Ishikawa (cell line): ENCODE measurements around the gene ZNF594.

Experiments used
- CEBPB ChIP-seq: IDR thresholded peaks from 2 replicates; pipeline ENCODE4 v1.6.1; 2012
- CREB1 ChIP-seq: IDR thresholded peaks from 2 replicates; pipeline ENCODE4 v1.6.1; 2012; ENCODE audit warnings: low read depth
- EGR1 ChIP-seq: IDR thresholded peaks from 2 replicates; pipeline ENCODE4 v1.6.1; 2012
- EP300 ChIP-seq: IDR thresholded peaks from 2 replicates; pipeline ENCODE4 v1.6.1; 2012; ENCODE audit warnings: borderline replicate concordance
- FOXM1 ChIP-seq: IDR thresholded peaks from 2 replicates; pipeline ENCODE4 v1.6.1; 2012; ENCODE audit warnings: low read depth, borderline replicate concordance
- NFIC ChIP-seq: IDR thresholded peaks from 2 replicates; pipeline ENCODE4 v1.6.1; 2012
- RAD21 ChIP-seq: IDR thresholded peaks from 2 replicates; pipeline ENCODE4 v1.6.1; 2012; ENCODE audit warnings: low read depth
- TAF1 ChIP-seq: IDR thresholded peaks from 2 replicates; pipeline ENCODE4 v1.6.1; 2012; ENCODE audit warnings: low read depth, mild to moderate bottlenecking
- TCF12 ChIP-seq: IDR thresholded peaks from 2 replicates; pipeline ENCODE4 v1.6.1; 2012; ENCODE audit warnings: low read depth
- TEAD4 ChIP-seq: IDR thresholded peaks from 2 replicates; pipeline ENCODE4 v1.6.1; 2012
- YY1 ChIP-seq: IDR thresholded peaks from 2 replicates; pipeline ENCODE4 v1.6.1; 2012; ENCODE audit warnings: low read depth
- ZBTB7A ChIP-seq: IDR thresholded peaks from 2 replicates; pipeline ENCODE4 v1.6.1; 2012; ENCODE audit warnings: low read depth
- TF ChIP-seq, protein P1 (sequence below): IDR thresholded peaks from 2 replicates; pipeline ENCODE4 v1.6.1; 2012
- TF ChIP-seq, protein P2 (sequence below): IDR thresholded peaks from 2 replicates; pipeline ENCODE4 v1.6.1; 2012; ENCODE audit warnings: low read depth, mild to moderate bottlenecking
- TF ChIP-seq, protein P3 (sequence below): IDR thresholded peaks from 2 replicates; pipeline ENCODE4 v1.6.1; 2012

The ZNF594 gene

DNA sequence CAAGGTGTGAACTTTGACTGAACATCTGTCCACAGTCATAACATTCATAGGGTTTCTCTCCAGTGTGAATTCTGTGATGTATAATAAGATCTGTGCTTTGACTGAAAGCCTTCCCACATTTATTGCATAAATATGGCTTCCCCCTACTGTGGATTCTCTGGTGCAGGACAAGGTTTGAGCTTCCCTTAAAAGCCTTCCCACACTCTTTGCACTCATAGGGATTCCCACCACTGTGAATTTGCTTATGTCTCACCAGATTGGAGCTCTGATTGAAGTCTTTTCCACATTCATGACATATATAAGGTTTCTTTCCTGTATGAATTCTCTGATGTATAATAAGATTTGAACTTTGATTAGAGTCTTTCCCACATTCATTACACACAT lies 8.3 kb downstream of the ZNF594 start:
- TF ChIP-seq CEBPB (no peak), RAD21 (no peak), EGR1 (no peak), TAF1 (no peak), FOXM1 (no peak), ZBTB7A (no peak), CREB1 (no peak), TCF12 (no peak), EP300 (no peak), TEAD4 (no peak)
- TF ChIP-seq, protein P1, sequence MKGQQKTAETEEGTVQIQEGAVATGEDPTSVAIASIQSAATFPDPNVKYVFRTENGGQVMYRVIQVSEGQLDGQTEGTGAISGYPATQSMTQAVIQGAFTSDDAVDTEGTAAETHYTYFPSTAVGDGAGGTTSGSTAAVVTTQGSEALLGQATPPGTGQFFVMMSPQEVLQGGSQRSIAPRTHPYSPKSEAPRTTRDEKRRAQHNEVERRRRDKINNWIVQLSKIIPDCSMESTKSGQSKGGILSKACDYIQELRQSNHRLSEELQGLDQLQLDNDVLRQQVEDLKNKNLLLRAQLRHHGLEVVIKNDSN: no peak

DNA sequence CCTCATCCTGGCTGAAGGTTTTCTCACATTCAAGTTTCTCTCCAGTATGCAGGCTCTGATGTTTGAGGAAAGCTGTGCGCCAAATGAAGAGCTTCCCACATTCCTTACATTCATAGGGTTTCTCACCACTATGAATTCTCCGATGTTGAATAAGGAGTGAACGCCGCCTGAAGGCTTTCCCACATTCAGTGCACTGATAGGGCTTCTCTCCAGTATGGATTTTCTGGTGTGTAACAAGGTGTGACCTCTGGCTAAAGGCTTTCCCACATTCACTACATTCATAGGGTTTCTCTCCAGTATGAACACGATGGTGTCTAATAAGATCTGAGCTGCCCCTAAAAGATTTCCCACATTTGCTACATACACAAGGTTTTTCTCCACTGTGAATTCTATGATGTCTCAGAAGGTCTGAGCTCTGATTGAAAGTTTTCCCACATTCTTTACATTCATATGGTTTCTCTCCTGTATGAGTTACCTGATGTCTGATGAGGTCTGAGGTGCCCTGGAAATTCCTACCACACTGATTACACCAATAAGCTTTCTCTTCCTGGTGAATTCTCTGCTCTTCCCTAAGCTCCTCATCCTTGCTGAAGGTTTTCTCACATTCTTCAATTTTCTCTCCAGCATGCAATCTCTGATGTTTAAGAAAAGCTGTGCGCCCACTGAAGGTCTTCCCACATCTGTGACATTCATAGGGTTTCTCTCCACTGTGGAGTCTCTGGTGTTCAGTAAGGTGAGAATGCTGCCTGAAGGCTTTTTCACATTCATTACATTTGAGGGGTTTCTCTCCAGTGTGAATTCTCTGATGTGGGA lies 8.9 kb downstream of the ZNF594 start:
- TF ChIP-seq, protein P2, sequence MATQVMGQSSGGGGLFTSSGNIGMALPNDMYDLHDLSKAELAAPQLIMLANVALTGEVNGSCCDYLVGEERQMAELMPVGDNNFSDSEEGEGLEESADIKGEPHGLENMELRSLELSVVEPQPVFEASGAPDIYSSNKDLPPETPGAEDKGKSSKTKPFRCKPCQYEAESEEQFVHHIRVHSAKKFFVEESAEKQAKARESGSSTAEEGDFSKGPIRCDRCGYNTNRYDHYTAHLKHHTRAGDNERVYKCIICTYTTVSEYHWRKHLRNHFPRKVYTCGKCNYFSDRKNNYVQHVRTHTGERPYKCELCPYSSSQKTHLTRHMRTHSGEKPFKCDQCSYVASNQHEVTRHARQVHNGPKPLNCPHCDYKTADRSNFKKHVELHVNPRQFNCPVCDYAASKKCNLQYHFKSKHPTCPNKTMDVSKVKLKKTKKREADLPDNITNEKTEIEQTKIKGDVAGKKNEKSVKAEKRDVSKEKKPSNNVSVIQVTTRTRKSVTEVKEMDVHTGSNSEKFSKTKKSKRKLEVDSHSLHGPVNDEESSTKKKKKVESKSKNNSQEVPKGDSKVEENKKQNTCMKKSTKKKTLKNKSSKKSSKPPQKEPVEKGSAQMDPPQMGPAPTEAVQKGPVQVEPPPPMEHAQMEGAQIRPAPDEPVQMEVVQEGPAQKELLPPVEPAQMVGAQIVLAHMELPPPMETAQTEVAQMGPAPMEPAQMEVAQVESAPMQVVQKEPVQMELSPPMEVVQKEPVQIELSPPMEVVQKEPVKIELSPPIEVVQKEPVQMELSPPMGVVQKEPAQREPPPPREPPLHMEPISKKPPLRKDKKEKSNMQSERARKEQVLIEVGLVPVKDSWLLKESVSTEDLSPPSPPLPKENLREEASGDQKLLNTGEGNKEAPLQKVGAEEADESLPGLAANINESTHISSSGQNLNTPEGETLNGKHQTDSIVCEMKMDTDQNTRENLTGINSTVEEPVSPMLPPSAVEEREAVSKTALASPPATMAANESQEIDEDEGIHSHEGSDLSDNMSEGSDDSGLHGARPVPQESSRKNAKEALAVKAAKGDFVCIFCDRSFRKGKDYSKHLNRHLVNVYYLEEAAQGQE: no peak
- TF ChIP-seq, protein P1: peak; percentile 11; the same call in 1 of the 2 replicates

DNA sequence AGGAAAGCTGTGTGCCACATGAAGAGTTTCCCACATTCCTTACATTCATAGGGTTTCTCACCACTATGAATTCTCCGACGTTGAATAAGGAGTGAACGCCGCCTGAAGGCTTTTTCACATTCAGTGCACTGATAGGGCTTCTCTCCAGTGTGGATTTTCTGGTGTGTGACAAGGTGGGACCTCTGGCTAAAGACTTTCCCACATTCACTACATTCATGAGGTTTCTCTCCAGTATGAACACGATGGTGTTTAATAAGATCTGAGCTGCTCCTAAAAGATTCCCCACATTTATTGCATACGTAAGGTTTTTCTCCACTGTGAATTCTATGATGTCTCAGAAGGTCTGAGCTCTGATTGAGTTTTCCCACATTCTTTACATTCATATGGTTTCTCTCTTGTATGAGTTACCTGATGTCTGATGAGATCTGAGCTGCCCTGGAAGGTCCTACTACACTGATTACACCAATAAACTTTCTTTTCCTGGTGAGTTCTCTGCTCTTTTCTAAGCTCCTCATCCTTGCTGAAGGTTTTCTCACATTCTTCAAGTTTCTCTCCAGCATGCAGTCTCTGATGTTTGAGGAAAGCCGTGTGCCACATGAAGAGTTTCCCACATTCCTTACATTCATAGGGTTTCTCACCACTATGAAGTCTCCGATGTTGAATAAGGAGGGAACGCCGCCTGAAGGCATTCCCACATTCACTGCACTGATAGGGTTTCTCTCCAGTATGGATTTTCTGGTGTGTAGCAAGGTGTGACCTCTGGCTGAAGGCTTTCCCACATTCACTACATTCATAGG lies 10.0 kb downstream of the ZNF594 start:
- TF ChIP-seq TAF1: no peak
- no peak for TF ChIP-seq CREB1
- TF ChIP-seq TEAD4: peak; percentile 47; the same call in 1 of the 2 replicates
- TF ChIP-seq, protein P2: no peak
- TF ChIP-seq TCF12: peak; percentile 18; the same call in 1 of the 2 replicates
- TF ChIP-seq YY1: no peak
- no peak for TF ChIP-seq FOXM1

DNA sequence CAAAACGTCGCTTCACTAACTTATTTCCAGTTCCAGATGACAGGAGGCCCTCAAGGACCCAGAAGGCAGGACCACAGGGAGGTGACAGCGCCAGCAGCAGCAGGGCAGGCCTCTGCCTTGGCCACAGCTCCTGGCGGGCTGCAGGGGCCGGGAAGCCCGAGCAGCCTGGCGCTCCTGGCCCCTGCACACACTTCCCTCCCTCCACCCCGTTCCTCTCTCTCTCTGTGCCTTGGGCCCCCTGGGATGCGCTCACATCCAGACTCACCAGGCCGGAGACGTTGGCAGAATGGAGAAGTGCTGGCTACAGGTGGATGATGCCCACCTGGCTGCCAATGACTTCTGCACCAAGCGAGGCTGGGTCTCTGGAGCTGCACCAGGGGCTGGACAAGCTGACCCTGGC lies 12.7 kb downstream of the ZNF594 start:
- TF ChIP-seq TAF1: no peak
- no peak for TF ChIP-seq FOXM1

DNA sequence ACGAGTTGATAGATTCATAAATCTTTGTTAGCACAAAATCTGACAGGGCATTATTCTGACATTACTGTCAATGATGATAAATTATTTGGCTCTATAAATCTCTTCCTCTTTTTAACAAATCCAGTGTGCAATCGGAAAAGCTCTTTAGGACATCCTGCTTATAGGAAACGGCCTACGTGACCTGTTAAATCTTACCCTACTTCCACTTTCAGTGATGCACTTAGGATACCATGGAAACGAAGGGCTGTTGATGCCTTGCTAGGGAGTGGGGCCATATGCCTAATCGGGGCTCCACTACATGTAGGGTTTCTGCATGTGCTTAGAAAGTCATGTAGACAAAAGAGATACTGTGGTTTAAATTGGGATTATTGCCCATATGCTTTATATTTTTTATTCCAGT lies 27.2 kb downstream of the ZNF594 start:
- TF ChIP-seq, protein P3, sequence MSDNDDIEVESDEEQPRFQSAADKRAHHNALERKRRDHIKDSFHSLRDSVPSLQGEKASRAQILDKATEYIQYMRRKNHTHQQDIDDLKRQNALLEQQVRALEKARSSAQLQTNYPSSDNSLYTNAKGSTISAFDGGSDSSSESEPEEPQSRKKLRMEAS: no peak
- no peak for TF ChIP-seq CREB1
- no peak for TF ChIP-seq CEBPB
- TF ChIP-seq RAD21: no peak
- no peak for TF ChIP-seq EP300
- no peak for TF ChIP-seq YY1
- TF ChIP-seq NFIC: no peak
- TF ChIP-seq TEAD4: no peak
- TF ChIP-seq EGR1: no peak
- TF ChIP-seq, protein P2: no peak
- TF ChIP-seq, protein P1: no peak
- TF ChIP-seq FOXM1: no peak
